ENCODE data around the gene EEF1AKMT1.

EEF1AKMT1 gene

DNA sequence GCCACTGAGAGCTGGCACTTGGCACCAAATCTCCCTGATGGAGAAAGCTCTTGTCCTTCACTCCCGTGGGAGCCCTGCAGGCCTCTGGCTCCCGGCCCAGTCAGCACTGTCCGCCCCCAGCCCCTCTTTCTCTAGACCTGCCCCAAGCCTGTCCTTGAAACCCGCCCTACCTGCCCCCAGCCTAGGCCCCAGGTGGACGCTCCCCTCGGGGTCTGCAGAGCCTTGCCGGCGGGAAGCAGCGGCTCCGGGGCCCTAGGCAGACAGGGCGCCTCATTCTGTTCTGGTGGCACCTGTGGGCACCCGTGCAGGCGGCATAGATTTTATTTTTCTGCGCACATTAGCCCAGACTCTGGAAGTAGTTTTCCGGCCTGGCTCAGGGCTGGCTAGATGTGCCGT, 52.7 kb downstream of the EEF1AKMT1 start:
- Mint-ChIP-seq H3K27ac (no peak overlapping the region), H3K9me3 (no peaks in the 10 kb centered on the region), H3K4me3 (peak overlapping the region in 1 of 3 experiments; percentile 30), H3K36me3 (ENCODE audit: low read depth) (no peaks in the 10 kb centered on the region), H3K27me3 (ENCODE audit: low read depth) (peaks cover 17% of the 10 kb centered on the region), H3K4me1 (peaks cover 15% of the 10 kb centered on the region)
- no peak for TF ChIP-seq CTCF (IDR thresholded peaks at IDR 0.05; ENCODE audit: unreplicated experiment in 3 of 3)

- TF ChIP-seq CTCF (IDR thresholded peaks at IDR 0.05; ENCODE audit: unreplicated experiment in 3 of 3), result no peak
- no peaks in the 10 kb centered on the region for H3K36me3 Mint-ChIP-seq (ENCODE audit: low read depth)
- no peak overlapping the region for H3K27ac Mint-ChIP-seq
- H3K4me1 Mint-ChIP-seq, result peaks cover 18% of the 10 kb centered on the region
- no peaks in the 10 kb centered on the region for H3K9me3 Mint-ChIP-seq
- H3K4me3 Mint-ChIP-seq, result no peak overlapping the region
- H3K27me3 Mint-ChIP-seq (ENCODE audit: low read depth), result peaks cover 17% of the 10 kb centered on the region
These were observed 53.3 kb downstream of the EEF1AKMT1 start for GRCh38 chr13:20720499-20720898.

DNA sequence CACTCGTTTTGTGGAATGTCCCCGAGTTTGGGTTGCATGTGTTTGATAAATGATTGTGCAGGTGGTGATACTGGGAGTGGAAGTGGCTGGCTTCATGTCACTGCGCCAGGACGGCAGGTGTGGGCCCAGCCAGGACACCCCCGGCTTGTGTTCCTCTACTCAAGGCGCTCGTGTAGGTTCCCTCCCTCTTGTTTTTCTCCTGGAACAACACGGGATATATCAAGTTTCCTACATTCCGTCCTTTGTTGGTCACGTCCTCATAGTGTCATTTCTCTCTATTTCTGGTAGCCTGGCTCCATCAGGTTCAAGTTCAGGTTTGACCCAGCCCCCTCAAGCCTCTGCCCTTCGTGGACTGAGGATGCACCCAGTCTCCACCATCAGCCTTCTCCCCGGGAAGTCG, 54.0 kb downstream of the EEF1AKMT1 start:
- Mint-ChIP-seq H3K4me3 (no peak overlapping the region), H3K27me3 (ENCODE audit: low read depth) (peaks cover 17% of the 10 kb centered on the region), H3K9me3 (no peaks in the 10 kb centered on the region), H3K4me1 (peaks cover 25% of the 10 kb centered on the region), H3K36me3 (ENCODE audit: low read depth) (no peaks in the 10 kb centered on the region), H3K27ac (no peak overlapping the region)
- TF ChIP-seq CTCF (IDR thresholded peaks at IDR 0.05; ENCODE audit: unreplicated experiment in 3 of 3), result no peak

GRCh38 chr13:20718958-20719566, 54.7 kb downstream of the EEF1AKMT1 start:
- no peak overlapping the region for H3K4me3 Mint-ChIP-seq
- TF ChIP-seq CTCF (IDR thresholded peaks at IDR 0.05; ENCODE audit: unreplicated experiment in 3 of 3), result no peak
- H3K4me1 Mint-ChIP-seq, result peaks cover 32% of the 10 kb centered on the region
- no peaks in the 10 kb centered on the region for H3K36me3 Mint-ChIP-seq (ENCODE audit: low read depth)
- peaks cover 13% of the 10 kb centered on the region for H3K27me3 Mint-ChIP-seq (ENCODE audit: low read depth)
- H3K9me3 Mint-ChIP-seq, result no peaks in the 10 kb centered on the region
- H3K27ac Mint-ChIP-seq, result no peak overlapping the region

DNA sequence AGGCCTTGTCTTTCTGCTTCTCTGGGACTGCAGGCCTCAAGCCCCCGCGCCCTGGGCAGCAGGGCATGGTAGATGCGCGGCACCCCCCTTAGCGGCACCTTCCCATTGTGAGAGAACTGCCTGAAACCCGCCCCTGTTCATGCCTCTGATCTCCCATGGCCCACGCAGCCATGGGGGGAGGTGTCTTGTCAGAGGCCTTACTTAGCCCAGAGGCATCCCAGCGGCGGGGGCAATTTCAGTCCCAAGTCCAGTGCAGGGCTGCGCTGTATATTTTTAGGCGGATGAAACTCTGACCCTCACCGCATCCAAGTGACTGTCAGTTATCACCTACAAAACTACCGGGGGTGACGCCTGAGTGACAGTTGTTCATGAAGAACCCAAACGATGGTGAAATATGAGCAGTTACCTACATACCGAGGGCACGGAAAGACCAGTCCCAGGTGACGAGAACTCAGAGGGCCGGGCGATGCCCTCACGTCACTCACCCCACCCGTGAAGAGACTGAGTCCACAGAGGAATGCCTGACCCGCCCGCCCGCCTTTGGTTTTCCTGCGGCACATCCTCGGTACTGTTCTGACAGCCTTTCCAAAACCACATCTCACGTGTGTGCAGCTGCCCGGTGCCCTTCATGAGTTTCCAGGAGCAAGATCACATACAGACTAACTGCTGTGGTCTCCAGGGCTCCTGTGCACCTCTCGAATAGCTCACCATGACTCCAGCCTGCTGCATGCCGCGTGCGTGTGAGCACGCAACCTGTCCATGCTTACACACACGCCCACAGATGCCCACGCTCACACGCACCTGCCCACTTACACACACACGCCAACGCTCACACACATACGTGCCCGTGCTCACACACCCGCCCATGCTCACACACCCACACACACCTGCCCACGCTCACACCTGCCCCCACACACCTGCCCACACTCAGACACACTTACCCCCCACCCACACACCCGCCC, 55.9 kb downstream of the EEF1AKMT1 start:
- no peak overlapping the region for H3K4me3 Mint-ChIP-seq
- H3K27me3 Mint-ChIP-seq (ENCODE audit: low read depth), result peaks cover 10% of the 10 kb centered on the region
- H3K9me3 Mint-ChIP-seq, result no peaks in the 10 kb centered on the region
- H3K27ac Mint-ChIP-seq, result no peak overlapping the region
- no peaks in the 10 kb centered on the region for H3K36me3 Mint-ChIP-seq (ENCODE audit: low read depth)
- TF ChIP-seq CTCF (IDR thresholded peaks at IDR 0.05; ENCODE audit: unreplicated experiment in 3 of 3), result no peak
- peaks cover 44% of the 10 kb centered on the region for H3K4me1 Mint-ChIP-seq

All from nephron (organoid).